NCI-H748 (cell line): ENCODE results near the gene MSANTD2.

Source experiments
- DNase-seq: peaks from one replicate; lab custom pipeline; 2025; ENCODE audit not compliant: unreplicated experiment; lab: John Stamatoyannopoulos, UW

Gene MSANTD2

GRCh38 chr11:124738713-124739478 is 61.3 kb downstream of the MSANTD2 start:
- DNase-seq, result no peak

GRCh38 chr11:124737638-124738305 is 62.4 kb downstream of the MSANTD2 start:
- DNase-seq, result no peak

GRCh38 chr11:124736736-124737135 is 63.5 kb downstream of the MSANTD2 start:
- no peak for DNase-seq

GRCh38 chr11:124732230-124732629 is 68.0 kb downstream of the MSANTD2 start:
- DNase-seq, result no peak

- no peak for DNase-seq
Observed at GRCh38 chr11:124729571-124729970, 70.6 kb downstream of the MSANTD2 start.

- DNase-seq, result no peak
Observed at GRCh38 chr11:124728134-124728533, 72.1 kb downstream of the MSANTD2 start.

- no peak for DNase-seq
Observed at GRCh38 chr11:124727474-124727873, 72.7 kb downstream of the MSANTD2 start.

- no peak for DNase-seq
Observed at GRCh38 chr11:124725719-124726105, 74.5 kb downstream of the MSANTD2 start.

GRCh38 chr11:124724979-124725718 is 75.1 kb downstream of the MSANTD2 start:
- no peak for DNase-seq

- no peak for DNase-seq
Observed at GRCh38 chr11:124722176-124722575, 78.0 kb downstream of the MSANTD2 start.

- no peak for DNase-seq
Observed at GRCh38 chr11:124719534-124719933, 80.7 kb downstream of the MSANTD2 start.

- DNase-seq, result no peak
Observed at GRCh38 chr11:124718801-124719200, 81.4 kb downstream of the MSANTD2 start.

- DNase-seq, result peak; percentile 46
Observed at GRCh38 chr11:124717786-124718651, 82.2 kb downstream of the MSANTD2 start.

GRCh38 chr11:124717421-124717785 is 82.8 kb downstream of the MSANTD2 start:
- no peak for DNase-seq

- no peak for DNase-seq
Observed at GRCh38 chr11:124716591-124716990, 83.6 kb downstream of the MSANTD2 start.
